HepG2 (cell line): Measurements from ENCODE around the gene CASTOR1. TPM values are rescaled to one million over a fixed set of nuclear protein-coding genes. Genes with fewer than 3 reads are reported as not detected.

Experiments used
- GLI4 ChIP-seq: sonication (generic); formaldehyde crosslinking; IDR thresholded peaks from 2 replicates; pipeline ENCODE4 v1.5.1; 2020; ENCODE audit warnings: missing genetic modification reagents, mild to moderate bottlenecking, moderate library complexity, borderline replicate concordance
- HIVEP1 ChIP-seq: sonication (generic); formaldehyde crosslinking; IDR thresholded peaks from 2 replicates; pipeline ENCODE4 v1.4.0; 2020; ENCODE audit warnings: mild to moderate bottlenecking, missing genetic modification reagents
- MXD4 ChIP-seq: IDR thresholded peaks from 2 replicates; pipeline ENCODE4 v1.6.1; 2016; ENCODE audit warnings: mild to moderate bottlenecking, missing biosample characterization, missing genetic modification reagents
- NPAS2 ChIP-seq: sonication (generic); formaldehyde crosslinking; IDR thresholded peaks from 2 replicates; pipeline ENCODE4 v1.8.0; 2022; ENCODE audit warnings: mild to moderate bottlenecking, missing genetic modification reagents, borderline replicate concordance
- RCOR2 ChIP-seq: IDR thresholded peaks from 2 replicates; pipeline ENCODE4 v1.6.1; 2016; ENCODE audit warnings: missing biosample characterization, missing genetic modification reagents
- RNF2 ChIP-seq: fragments of 450-650 bp; conservative IDR thresholded peaks from 2 replicates; pipeline ENCODE4 v1.6.1; 2016; ENCODE audit warnings: low read depth
- SETDB1 ChIP-seq: sonication (generic); formaldehyde crosslinking; IDR thresholded peaks from 2 replicates; pipeline ENCODE4 v1.5.1; 2020; ENCODE audit warnings: missing genetic modification reagents, mild to moderate bottlenecking, borderline replicate concordance
- ZBTB43 ChIP-seq: sonication (generic); formaldehyde crosslinking; conservative IDR thresholded peaks from 2 replicates; pipeline ENCODE4 v1.4.0; 2020; ENCODE audit warnings: missing genetic modification reagents
- ZFP36L1 ChIP-seq: sonication (generic); formaldehyde crosslinking; IDR thresholded peaks from 2 replicates; pipeline ENCODE4 v1.8.0; 2022; ENCODE audit warnings: mild to moderate bottlenecking, missing genetic modification reagents, moderate library complexity
- ZNF382 ChIP-seq: sonication (generic); formaldehyde crosslinking; IDR thresholded peaks from 2 replicates; pipeline ENCODE4 v1.5.0; 2020; ENCODE audit warnings: missing genetic modification reagents, mild to moderate bottlenecking, borderline replicate concordance
- ZNF670 ChIP-seq: sonication (generic); formaldehyde crosslinking; IDR thresholded peaks from 2 replicates; pipeline ENCODE4 v1.8.0; 2022; ENCODE audit warnings: mild to moderate bottlenecking, missing genetic modification reagents, borderline replicate concordance
- ZNF710 ChIP-seq: sonication (generic); formaldehyde crosslinking; IDR thresholded peaks from 2 replicates; pipeline ENCODE4 v1.5.0; 2020; ENCODE audit warnings: mild to moderate bottlenecking, missing genetic modification reagents, borderline replicate concordance
- ZNF776 ChIP-seq: sonication (generic); formaldehyde crosslinking; IDR thresholded peaks from 2 replicates; pipeline ENCODE4 v1.4.0; 2020; ENCODE audit warnings: mild to moderate bottlenecking, missing genetic modification reagents
- ZNF790 ChIP-seq: sonication (generic); formaldehyde crosslinking; IDR thresholded peaks from 2 replicates; pipeline ENCODE4 v1.8.0; 2022; ENCODE audit warnings: missing genetic modification reagents, mild to moderate bottlenecking, borderline replicate concordance
- ZXDC ChIP-seq: sonication (generic); formaldehyde crosslinking; IDR thresholded peaks from 2 replicates; pipeline ENCODE4 v1.5.0; 2020; ENCODE audit warnings: mild to moderate bottlenecking, missing genetic modification reagents
- polyA plus RNA-seq, 8 experiments: library from polyadenylated mRNA; depleted of rRNA in 3 of 8; stranded (reverse) in 7 of 8; unstranded in 1 of 8; fragments of >200 nt; fragmentation: Illumina TruSeq in 4 of 8; extraction: Trizol in 4 of 8; gene quantifications; 2 replicates each; pipeline versions ENCODE4 v1.2.1 to v1.2.3, GENCODE V29; 2011 to 2016; ENCODE audit warnings: low read depth in 4 of 8, missing spikeins in 1 of 8, mixed read lengths in 1 of 8; ENCODE audit not compliant: insufficient read depth in 1 of 8
- total RNA-seq, 5 experiments: library from RNA; depleted of rRNA; stranded (reverse); fragments of >200 nt; fragmentation: Illumina TruSeq; extraction: Trizol; gene quantifications; 2 replicates each; pipeline ENCODE4 v1.2.3, GENCODE V29; 2016; ENCODE audit warnings: low read depth in 1 of 5
- TF ChIP-seq, protein P1 (sequence below): sonication (generic); formaldehyde crosslinking; IDR thresholded peaks from 2 replicates; pipeline ENCODE4 v1.4.0; 2020; ENCODE audit warnings: mild to moderate bottlenecking, missing genetic modification reagents, borderline replicate concordance
- TF ChIP-seq, protein P2 (sequence below): sonication (generic); formaldehyde crosslinking; IDR thresholded peaks from 2 replicates; pipeline ENCODE4 v1.5.1; 2020; ENCODE audit warnings: missing genetic modification reagents, mild to moderate bottlenecking, borderline replicate concordance
- TF ChIP-seq, protein P3 (sequence below): sonication (generic); formaldehyde crosslinking; IDR thresholded peaks from 2 replicates; pipeline ENCODE4 v1.8.1; 2023; ENCODE audit warnings: mild to moderate bottlenecking, missing genetic modification reagents

Gene CASTOR1
- total and polyA plus RNA-seq, 2 of the 13 experiments (the other 11 are each of a cell fraction or from before 2014, with no cell fraction given) = 2.6 to 4.4 TPM

GRCh38 chr22:30287648-30288418 is 1.5 kb downstream of the CASTOR1 start (continued):
- TF ChIP-seq ZXDC (no peak), GLI4 (no peak), NPAS2 (no peak), ZNF382 (CRISPR knock-in tag) (no peak), ZFP36L1 (no peak), HIVEP1 (peak; percentile 41; the same call in 1 of the 2 replicates), ZBTB43 (no peak), ZNF710 (no peak; the same call in 1 of the 2 replicates), ZNF790 (CRISPR knock-in tag) (no peak), MXD4 (CRISPR knock-in tag) (peak; percentile 34; the same call in 1 of the 2 replicates), ZNF776 (CRISPR knock-in tag) (no peak), RCOR2 (peak; percentile 74), ZNF670 (CRISPR knock-in tag) (0 out of 2 replicates have a peak, but pooled peaks have one; percentile 61), SETDB1 (CRISPR knock-in tag) (no peak), RNF2 (no peak)
- TF ChIP-seq, protein P1, sequence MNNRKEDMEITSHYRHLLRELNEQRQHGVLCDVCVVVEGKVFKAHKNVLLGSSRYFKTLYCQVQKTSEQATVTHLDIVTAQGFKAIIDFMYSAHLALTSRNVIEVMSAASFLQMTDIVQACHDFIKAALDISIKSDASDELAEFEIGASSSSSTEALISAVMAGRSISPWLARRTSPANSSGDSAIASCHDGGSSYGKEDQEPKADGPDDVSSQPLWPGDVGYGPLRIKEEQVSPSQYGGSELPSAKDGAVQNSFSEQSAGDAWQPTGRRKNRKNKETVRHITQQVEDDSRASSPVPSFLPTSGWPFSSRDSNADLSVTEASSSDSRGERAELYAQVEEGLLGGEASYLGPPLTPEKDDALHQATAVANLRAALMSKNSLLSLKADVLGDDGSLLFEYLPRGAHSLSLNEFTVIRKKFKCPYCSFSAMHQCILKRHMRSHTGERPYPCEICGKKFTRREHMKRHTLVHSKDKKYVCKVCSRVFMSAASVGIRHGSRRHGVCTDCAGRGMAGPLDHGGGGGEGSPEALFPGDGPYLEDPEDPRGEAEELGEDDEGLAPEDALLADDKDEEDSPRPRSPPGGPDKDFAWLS (CRISPR knock-in tag) = no peak
- TF ChIP-seq, protein P2, sequence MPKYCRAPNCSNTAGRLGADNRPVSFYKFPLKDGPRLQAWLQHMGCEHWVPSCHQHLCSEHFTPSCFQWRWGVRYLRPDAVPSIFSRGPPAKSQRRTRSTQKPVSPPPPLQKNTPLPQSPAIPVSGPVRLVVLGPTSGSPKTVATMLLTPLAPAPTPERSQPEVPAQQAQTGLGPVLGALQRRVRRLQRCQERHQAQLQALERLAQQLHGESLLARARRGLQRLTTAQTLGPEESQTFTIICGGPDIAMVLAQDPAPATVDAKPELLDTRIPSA (CRISPR knock-in tag) = no peak
- TF ChIP-seq, protein P3, sequence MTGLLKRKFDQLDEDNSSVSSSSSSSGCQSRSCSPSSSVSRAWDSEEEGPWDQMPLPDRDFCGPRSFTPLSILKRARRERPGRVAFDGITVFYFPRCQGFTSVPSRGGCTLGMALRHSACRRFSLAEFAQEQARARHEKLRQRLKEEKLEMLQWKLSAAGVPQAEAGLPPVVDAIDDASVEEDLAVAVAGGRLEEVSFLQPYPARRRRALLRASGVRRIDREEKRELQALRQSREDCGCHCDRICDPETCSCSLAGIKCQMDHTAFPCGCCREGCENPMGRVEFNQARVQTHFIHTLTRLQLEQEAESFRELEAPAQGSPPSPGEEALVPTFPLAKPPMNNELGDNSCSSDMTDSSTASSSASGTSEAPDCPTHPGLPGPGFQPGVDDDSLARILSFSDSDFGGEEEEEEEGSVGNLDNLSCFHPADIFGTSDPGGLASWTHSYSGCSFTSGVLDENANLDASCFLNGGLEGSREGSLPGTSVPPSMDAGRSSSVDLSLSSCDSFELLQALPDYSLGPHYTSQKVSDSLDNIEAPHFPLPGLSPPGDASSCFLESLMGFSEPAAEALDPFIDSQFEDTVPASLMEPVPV (CRISPR knock-in tag) = no peak
